ENCODE measurements around the gene HTRA3.

HTRA3 gene

GRCh38 chr4:8297691-8298485 is 28.3 kb downstream of the HTRA3 start:
- DNase-seq (ENCODE audit: extremely low read depth, low read depth): no peak
- TF ChIP-seq, protein P1, sequence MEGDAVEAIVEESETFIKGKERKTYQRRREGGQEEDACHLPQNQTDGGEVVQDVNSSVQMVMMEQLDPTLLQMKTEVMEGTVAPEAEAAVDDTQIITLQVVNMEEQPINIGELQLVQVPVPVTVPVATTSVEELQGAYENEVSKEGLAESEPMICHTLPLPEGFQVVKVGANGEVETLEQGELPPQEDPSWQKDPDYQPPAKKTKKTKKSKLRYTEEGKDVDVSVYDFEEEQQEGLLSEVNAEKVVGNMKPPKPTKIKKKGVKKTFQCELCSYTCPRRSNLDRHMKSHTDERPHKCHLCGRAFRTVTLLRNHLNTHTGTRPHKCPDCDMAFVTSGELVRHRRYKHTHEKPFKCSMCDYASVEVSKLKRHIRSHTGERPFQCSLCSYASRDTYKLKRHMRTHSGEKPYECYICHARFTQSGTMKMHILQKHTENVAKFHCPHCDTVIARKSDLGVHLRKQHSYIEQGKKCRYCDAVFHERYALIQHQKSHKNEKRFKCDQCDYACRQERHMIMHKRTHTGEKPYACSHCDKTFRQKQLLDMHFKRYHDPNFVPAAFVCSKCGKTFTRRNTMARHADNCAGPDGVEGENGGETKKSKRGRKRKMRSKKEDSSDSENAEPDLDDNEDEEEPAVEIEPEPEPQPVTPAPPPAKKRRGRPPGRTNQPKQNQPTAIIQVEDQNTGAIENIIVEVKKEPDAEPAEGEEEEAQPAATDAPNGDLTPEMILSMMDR (IDR thresholded peaks at IDR 0.05; ENCODE audit: low read depth, low read length, missing control alignments): no peak
- H3K4me3 ChIP-seq (replicated peaks; ENCODE audit: low read depth, low read length): no peak overlapping the region

DNA sequence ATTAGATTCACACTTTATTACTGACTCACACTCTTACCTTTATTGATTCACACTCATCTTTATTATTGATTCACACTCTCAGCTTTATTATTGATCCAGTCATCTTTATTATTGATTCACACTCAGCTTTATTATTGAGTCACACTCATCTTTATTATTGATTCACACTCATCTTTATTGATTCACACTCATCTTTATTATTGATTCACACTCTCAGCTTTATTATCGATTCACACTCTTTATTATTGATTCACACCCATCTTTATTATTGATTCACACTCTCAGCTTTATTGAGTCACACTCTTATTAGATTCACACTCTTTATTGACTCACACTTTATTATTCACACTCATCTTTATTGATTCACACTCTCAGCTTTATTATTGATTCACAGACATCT is 31.3 kb downstream of the HTRA3 start:
- no peak overlapping the region for H3K4me3 ChIP-seq (replicated peaks; ENCODE audit: low read depth, low read length)
- no peak for DNase-seq (ENCODE audit: extremely low read depth, low read depth)
- TF ChIP-seq, protein P1 (IDR thresholded peaks at IDR 0.05; ENCODE audit: low read depth, low read length, missing control alignments): no peak

DNA sequence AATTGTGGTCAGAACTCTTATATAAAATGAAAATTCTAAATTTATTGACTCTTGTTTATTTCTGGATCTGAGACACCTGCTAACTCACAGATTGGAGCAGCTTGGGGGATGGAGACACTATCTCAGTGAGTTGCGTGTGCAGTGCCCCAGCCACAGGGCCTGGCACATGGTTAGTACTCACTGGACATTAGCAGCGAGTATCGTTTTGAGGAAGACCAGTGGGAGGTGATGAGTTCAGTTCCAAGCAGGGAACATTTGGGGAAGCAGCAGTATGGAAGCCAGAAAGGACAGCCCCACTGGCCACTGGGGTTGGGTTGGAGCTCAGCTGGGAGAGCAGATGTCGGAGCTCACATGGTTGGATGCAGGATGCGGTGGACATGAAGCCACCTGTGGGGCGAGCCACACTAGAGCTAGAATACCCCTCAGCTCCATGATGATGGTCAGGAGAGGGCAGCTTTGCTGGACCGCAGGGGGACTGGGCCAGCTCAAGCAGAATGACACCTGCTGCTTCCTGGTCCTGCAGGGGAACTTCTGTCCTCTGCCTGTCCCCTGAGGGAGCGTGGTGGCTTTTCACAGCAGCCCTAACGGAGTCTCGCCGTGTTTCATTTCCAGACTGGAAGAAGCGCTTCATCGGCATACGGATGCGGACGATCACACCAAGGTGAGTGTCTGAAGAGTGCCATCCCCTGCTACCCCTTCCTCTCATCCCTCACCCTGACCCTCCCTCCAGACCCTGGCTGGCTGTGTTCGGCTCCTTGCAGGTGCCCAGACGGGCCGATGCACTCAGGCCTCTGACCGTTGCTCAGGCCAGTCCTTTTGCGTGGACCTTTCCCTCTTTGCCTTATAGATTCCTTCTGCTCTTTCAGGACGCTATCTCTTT is 32.5 kb downstream of the HTRA3 start:
- no peak for DNase-seq (ENCODE audit: extremely low read depth, low read depth)
- no peak overlapping the region for H3K4me3 ChIP-seq (replicated peaks; ENCODE audit: low read depth, low read length)
- TF ChIP-seq, protein P1 (IDR thresholded peaks at IDR 0.05; ENCODE audit: low read depth, low read length, missing control alignments): no peak

GRCh38 chr4:8303081-8303480 is 33.5 kb downstream of the HTRA3 start:
- H3K4me3 ChIP-seq (replicated peaks; ENCODE audit: low read depth, low read length): no peak overlapping the region
- TF ChIP-seq, protein P1 (IDR thresholded peaks at IDR 0.05; ENCODE audit: low read depth, low read length, missing control alignments): no peak
- DNase-seq (ENCODE audit: extremely low read depth, low read depth): no peak

- TF ChIP-seq, protein P1 (IDR thresholded peaks at IDR 0.05; ENCODE audit: low read depth, low read length, missing control alignments): no peak
- peak; percentile 90 for DNase-seq (ENCODE audit: extremely low read depth, low read depth)
- no peak overlapping the region for H3K4me3 ChIP-seq (replicated peaks; ENCODE audit: low read depth, low read length)
Observed at GRCh38 chr4:8303485-8304281, 34.1 kb downstream of the HTRA3 start.

All from HFF-Myc (cell line).